HG02852 (cell line): Measurements from ENCODE around the gene HEATR1.

ENCODE experiments used
- ATAC-seq: cut with Tn5 transposase; IDR thresholded peaks from one replicate; pipeline ENCODE4 v1.9.1; 2021; ENCODE audit warnings: mild to moderate bottlenecking, moderate library complexity; ENCODE audit not compliant: unreplicated experiment

Gene HEATR1

DNA sequence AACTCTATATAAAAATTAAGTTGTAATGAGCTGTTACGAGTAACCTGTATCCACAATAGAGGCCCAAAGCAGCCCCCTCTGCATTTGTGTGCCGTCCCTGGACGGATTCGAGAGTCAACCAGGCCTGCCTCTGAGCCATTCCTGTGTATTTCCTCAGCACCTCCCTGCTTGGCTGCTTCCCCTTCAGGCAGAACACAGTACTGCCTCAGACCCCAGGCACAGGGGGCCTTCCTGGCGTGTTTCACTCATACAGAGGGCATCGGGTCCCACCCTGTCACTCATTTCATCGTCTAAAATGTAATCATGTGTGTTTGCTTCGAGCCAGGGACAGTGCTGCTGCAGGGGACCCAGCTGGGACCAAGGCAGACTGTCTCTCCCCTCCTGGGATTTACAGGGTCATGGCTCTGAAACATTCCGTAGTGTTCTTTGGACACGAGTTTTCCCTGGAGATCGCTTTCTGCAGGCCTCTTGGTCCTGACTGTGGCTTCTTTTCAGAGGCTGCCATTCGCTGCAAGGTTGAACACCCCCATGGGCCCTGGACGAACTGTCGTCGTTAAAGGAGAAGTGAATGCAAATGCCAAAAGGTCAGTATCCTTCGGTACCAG, 61.1 kb downstream of the HEATR1 start:
- ATAC-seq = no peak

DNA sequence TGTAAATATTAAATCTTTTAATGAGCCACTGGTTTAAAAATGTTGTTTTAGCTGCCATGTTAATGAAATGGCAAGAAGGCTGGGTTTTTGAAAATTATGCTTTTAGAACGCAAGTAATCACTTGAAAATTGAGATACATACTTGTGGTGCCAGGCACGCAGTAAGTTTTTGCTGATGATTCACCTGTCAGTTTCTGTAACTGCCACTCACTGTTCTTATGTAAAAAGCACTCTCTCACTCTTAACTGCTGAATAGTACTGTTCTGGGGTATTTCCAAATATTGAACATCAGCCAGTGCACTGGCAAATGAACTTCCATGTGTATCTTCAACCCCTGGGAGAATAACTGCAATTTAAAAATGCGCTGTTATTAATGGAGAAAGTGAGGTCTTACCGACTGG, 62.6 kb downstream of the HEATR1 start:
- ATAC-seq = no peak

DNA sequence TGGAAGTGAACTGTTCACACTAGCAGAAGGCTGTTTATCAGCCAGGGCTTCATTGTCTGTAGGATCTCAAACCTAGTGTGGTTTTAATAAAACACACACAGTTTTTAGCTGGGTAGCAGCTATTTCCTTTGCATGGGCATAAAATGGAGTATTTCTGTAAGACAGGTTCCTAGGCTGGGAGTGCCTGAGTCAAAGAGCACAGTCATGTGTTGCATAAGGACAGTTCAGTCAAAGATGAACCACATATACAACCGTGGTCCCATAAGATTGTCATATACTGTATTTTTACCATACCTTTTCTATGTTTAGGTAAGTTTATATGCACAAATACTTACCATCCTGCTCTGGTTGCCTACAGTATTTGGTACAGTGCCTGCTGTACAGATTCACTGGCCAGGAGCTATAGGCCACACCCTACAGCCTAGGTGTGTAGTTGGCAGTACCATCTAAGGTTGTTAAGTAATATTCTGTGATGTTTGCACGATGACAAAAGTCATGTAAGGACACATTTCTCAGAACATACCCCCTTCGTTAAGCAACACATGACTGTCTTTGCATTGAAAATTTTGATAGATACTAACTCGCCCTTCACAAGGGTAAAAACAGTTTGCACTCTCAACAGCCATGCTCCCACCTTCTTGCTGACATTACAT, 63.4 kb downstream of the HEATR1 start:
- no peak for ATAC-seq

GRCh38 chr1:236536540-236536939, 67.8 kb downstream of the HEATR1 start:
- ATAC-seq = no peak

DNA sequence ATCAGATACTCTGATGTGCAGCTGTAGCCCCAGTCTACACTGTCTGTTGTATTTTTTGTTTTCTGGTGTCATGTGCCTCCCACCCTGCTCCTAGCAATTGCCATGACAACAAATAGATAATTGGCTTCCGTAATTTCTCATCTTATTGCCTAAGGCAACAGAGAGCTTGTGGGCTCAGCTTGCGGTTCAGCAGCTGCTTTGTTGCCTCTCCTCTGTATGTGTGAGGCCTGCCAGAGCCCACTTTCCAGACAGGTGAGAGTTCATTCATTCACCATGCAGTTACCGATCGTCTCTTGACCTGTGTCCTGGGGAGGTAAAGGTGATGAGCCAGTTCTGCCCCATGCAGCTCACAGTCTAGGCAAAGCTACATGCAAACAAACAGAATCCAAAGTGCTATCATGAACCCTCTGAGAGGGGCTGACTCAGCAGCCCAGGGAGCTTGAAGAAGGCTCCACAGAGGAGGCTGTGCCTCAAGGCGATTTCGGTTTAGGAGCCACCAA, 68.6 kb downstream of the HEATR1 start:
- ATAC-seq = no peak

- no peak for ATAC-seq
Measured at GRCh38 chr1:236535190-236535589, 69.1 kb downstream of the HEATR1 start.

GRCh38 chr1:236534151-236534651, 70.1 kb downstream of the HEATR1 start:
- no peak for ATAC-seq

- ATAC-seq = no peak
Measured at GRCh38 chr1:236532850-236533249, 71.5 kb downstream of the HEATR1 start.

GRCh38 chr1:236530959-236531358, 73.4 kb downstream of the HEATR1 start:
- no peak for ATAC-seq

- no peak for ATAC-seq
Measured at GRCh38 chr1:236530286-236530685, 74.0 kb downstream of the HEATR1 start.

- no peak for ATAC-seq
Measured at GRCh38 chr1:236526079-236526478, 78.2 kb downstream of the HEATR1 start.

- no peak for ATAC-seq
Measured at GRCh38 chr1:236524895-236525184, 79.5 kb downstream of the HEATR1 start.

DNA sequence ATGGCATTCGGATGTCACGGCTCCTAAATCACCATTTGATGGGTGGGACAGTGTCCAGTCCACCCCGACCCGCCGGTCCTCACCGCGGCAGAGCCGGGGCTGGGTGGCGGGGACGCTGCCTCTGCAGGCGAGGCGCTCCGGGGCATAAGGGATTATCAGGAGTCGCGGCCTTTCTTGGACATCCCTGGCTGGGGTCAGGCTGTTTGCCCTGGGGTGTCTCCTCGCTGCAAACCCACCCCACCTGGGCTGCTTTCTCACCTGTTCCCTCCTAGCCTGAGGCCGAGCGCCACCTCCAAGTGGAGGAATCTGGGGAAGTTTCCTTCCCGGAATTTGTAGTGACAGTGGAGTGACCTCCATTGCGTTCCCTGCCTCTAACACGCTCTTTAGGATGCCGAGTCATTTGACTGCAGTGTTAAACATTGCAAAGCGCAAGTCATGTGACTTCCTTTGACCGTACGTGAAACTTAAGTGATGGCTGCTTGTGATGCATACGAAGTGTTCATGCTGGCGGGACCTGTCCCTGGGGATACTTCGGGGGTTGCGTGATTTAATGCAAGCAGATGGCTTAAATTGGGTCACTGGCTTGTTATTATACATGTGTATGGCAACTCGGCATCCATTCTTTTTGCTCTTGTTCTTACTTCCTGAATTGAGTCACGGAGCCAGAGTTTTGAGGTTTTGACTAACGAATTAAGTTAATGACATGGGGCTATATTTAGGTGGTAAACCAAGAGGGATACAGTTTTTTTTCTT, 80.0 kb downstream of the HEATR1 start:
- ATAC-seq = peak; percentile 90

DNA sequence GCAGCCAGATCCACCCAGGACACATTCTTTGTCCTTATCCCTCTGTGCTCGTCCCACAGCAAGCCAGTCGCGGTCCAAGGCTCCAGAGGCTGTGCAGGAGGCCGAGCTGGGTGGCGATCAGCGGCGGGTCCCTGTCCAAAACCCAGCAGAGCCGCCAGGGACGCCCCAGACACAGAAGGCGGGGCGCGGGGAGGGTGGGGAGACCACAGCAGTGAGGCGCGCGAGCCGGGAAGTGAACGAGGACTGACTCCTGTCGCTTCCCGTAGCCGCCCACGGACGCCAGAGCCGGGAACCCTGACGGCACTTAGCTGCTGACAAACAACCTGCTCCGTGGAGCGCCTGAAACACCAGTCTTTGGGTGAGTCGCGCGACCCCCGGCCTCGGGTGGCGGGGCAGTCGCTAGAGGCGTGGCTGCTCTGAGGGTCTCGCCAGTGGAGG, 80.6 kb downstream of the HEATR1 start, which contains the start of gene LGALS8:
Gene LGALS8, plus strand, starts transcription at position 279 of the 438 bp plus-strand sequence. CDS start 2,089 bp downstream, outside the sequence.
- ATAC-seq = peak; percentile 69

DNA sequence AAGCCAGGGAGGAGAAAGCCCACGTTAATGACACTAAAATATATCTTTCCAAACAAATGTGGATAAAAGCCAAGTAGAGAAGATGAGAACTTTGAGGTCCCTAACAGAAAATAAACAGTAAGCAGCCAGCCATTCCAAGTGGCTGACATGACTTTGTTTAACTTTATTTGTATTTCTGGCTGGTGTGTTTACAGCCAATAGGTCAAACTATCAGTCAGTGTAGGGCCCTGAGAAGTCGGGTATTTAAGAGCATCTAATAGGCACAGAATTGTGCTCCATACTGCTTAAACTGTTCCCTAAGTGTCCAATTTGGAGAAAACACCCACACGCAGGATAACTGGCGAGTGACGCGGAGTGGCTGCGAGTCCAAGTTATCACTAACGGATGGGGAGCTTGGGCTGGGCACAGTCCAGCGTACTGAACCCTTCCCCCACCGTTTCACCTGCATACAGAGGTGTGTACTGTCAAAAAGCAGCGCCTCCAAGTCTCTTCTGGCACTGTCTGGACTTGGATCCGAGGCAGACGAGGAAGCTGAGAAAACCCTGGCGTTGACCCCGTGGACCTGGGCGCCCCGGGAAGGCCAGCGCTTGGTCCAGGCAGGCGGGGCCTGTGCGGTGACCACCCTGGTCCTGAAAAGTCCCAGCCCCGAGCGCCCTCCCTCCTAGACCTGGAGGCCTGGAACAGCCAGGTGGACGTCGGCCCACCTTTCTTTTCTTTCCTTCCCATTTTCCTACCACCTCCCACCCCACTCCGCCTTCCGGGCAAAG, 81.2 kb downstream of the HEATR1 start:
- ATAC-seq = peak; percentile 1

GRCh38 chr1:236520445-236521005, 83.8 kb downstream of the HEATR1 start:
- no peak for ATAC-seq

DNA sequence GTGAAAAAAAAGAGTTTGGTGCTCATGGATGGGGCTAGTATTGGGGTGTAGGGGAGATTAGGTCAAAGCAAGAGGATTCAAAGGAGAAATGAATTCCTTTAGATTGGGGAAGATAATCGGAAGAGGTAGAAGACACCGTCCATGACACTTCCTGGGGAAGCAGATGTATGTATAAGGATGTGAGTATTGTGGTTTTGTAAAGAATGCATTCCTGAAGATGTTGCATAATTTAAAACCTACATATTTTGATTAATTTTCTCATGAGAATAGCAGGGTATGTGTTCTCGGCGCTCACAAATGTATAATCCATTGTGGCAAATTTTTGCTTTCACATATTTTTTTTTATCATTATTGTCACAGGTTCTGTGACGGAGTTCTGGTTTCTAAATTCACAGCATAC, 86.0 kb downstream of the HEATR1 start:
- no peak for ATAC-seq

DNA sequence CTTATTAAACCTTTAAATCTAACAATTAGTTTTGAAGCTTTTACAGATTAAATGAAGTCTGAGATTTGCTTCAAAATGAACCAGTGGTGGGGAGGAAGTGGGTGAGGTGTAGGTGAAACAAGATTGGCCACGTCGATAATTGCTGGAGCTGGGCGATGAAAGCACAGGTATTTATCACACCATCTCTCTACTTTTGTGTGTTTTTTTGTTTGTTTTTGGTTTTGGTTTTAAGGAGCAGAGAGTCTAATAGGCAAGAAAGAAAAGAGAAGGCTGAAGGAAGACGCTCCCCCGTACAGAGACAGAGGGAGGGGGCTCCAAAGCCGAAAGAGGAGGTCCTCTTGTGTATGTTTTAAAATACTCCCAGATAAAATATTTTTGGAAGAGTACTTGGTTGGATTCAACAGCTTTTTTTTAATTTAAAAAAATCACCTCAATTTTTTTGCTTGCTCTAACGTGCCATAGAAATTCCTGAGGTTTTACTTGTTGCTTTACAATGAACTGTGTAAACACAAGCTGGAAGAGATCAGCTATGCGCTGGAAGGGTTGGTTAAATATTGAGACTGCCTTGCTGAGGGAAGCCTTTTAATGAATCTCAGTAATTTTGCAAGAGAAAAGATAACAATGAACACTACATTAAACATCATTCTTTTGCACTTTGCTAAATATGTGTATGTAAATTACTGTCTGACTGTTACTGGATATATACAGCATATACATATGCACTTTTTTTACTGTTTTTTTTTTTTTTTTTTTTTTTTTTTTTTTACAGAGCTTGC, 87.2 kb downstream of the HEATR1 start:
- no peak for ATAC-seq

DNA sequence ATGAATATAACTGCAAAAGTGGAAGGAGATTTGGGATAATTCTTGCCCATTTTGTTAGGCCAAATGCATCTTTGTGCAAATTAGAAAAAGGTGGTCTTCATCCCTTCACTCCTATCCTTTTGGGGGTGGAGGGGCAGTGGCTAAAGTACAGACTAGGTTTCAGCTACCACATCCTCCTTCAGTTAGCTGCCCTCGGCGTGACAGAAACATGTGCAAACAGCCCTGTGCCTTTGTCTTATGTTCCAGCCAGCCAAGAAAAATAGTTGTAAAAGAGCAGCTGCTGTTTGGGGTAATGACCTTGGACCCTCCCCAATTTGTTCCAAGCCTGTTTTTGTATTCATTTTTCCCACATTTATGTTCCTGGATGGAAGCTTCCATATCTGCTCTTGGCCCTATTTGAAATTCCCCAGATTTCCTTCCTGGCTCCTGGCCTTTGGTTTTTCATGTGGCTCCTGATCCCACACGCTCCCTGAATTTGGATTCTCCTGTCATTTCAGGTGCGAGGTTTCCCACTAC, 88.8 kb downstream of the HEATR1 start:
- no peak for ATAC-seq
